GM19099 (cell line): ENCODE data around the gene LRP1B.

ENCODE experiments used
- POLR2A ChIP-seq: IDR thresholded peaks from 3 replicates; pipeline ENCODE4 v1.6.1; 2011; ENCODE audit warnings: low read depth; ENCODE audit not compliant: insufficient read length; ENCODE audit errors: extremely low read depth

LRP1B gene

GRCh38 chr2:140542627-140543026, 1588.2 kb downstream of the LRP1B start:
- TF ChIP-seq POLR2A = no peak

GRCh38 chr2:140539242-140539875, 1591.5 kb downstream of the LRP1B start:
- TF ChIP-seq POLR2A = no peak

GRCh38 chr2:140529706-140530105, 1601.1 kb downstream of the LRP1B start:
- TF ChIP-seq POLR2A = no peak

GRCh38 chr2:140528982-140529381, 1601.8 kb downstream of the LRP1B start:
- TF ChIP-seq POLR2A = no peak

- TF ChIP-seq POLR2A = no peak
Observed at GRCh38 chr2:140526575-140526974, 1604.2 kb downstream of the LRP1B start.

- TF ChIP-seq POLR2A = no peak
Observed at GRCh38 chr2:140512106-140512505, 1618.7 kb downstream of the LRP1B start.

- no peak for TF ChIP-seq POLR2A
Observed at GRCh38 chr2:140509765-140510164, 1621.1 kb downstream of the LRP1B start.

GRCh38 chr2:140508756-140509155, 1622.1 kb downstream of the LRP1B start:
- no peak for TF ChIP-seq POLR2A

- no peak for TF ChIP-seq POLR2A
Observed at GRCh38 chr2:140506606-140507005, 1624.2 kb downstream of the LRP1B start.

GRCh38 chr2:140504601-140505000, 1626.2 kb downstream of the LRP1B start:
- no peak for TF ChIP-seq POLR2A

GRCh38 chr2:140502951-140503630, 1627.7 kb downstream of the LRP1B start:
- no peak for TF ChIP-seq POLR2A

- no peak for TF ChIP-seq POLR2A
Observed at GRCh38 chr2:140498360-140498759, 1632.5 kb downstream of the LRP1B start.

GRCh38 chr2:140496714-140497113, 1634.1 kb downstream of the LRP1B start:
- TF ChIP-seq POLR2A = no peak

GRCh38 chr2:140491876-140492275, 1638.9 kb downstream of the LRP1B start:
- no peak for TF ChIP-seq POLR2A

GRCh38 chr2:140489193-140489592, 1641.6 kb downstream of the LRP1B start:
- TF ChIP-seq POLR2A = no peak

- no peak for TF ChIP-seq POLR2A
Observed at GRCh38 chr2:140481136-140481535, 1649.7 kb downstream of the LRP1B start.
